Cerebellar nuclear complex (tissue), 1 donor: ENCODE results near the gene TTC33.

Source experiments
- DNase-seq, 2 experiments: peaks; one replicate each; lab custom pipeline; 2025; lab: John Stamatoyannopoulos, UW

TTC33 gene

GRCh38 chr5:40521108-40521785, 234.5 kb downstream of the TTC33 start:
- no peak for DNase-seq

- no peak for DNase-seq
Observed at GRCh38 chr5:40518485-40518917, 237.3 kb downstream of the TTC33 start.

- no peak for DNase-seq
Observed at GRCh38 chr5:40515476-40515875, 240.3 kb downstream of the TTC33 start.

GRCh38 chr5:40514976-40515375, 240.8 kb downstream of the TTC33 start:
- no peak for DNase-seq

- DNase-seq = no peak
Observed at GRCh38 chr5:40511801-40512200, 244.0 kb downstream of the TTC33 start.

- no peak for DNase-seq
Observed at GRCh38 chr5:40507095-40507494, 248.7 kb downstream of the TTC33 start.

GRCh38 chr5:40505031-40505430, 250.7 kb downstream of the TTC33 start:
- DNase-seq = no peak

- DNase-seq = no peak
Observed at GRCh38 chr5:40503439-40503838, 252.3 kb downstream of the TTC33 start.

GRCh38 chr5:40502736-40503135, 253.0 kb downstream of the TTC33 start:
- no peak for DNase-seq

GRCh38 chr5:40501711-40502444, 253.9 kb downstream of the TTC33 start:
- DNase-seq = no peak

- DNase-seq = no peak
Observed at GRCh38 chr5:40499518-40500273, 256.1 kb downstream of the TTC33 start.

GRCh38 chr5:40499007-40499406, 256.8 kb downstream of the TTC33 start:
- DNase-seq = no peak

GRCh38 chr5:40497573-40497972, 258.2 kb downstream of the TTC33 start:
- no peak for DNase-seq

GRCh38 chr5:40495237-40495635, 260.5 kb downstream of the TTC33 start:
- no peak for DNase-seq

GRCh38 chr5:40494631-40495236, 261.0 kb downstream of the TTC33 start:
- no peak for DNase-seq

- DNase-seq = no peak
Observed at GRCh38 chr5:40492056-40492455, 263.7 kb downstream of the TTC33 start.

- no peak for DNase-seq
Observed at GRCh38 chr5:40491644-40492043, 264.1 kb downstream of the TTC33 start.

- no peak for DNase-seq
Observed at GRCh38 chr5:40490464-40491111, 265.2 kb downstream of the TTC33 start.

- DNase-seq = no peak
Observed at GRCh38 chr5:40489421-40489820, 266.3 kb downstream of the TTC33 start.

- DNase-seq = no peak
Observed at GRCh38 chr5:40486437-40487275, 269.1 kb downstream of the TTC33 start.
